Measurements from ENCODE around the gene DAZAP1.
"Not testable (repeated sequence)": the region's sequence is repeated elsewhere in the genome, so short reads cannot be mapped to it uniquely, and the experiment has no call there.

Gene DAZAP1

DNA sequence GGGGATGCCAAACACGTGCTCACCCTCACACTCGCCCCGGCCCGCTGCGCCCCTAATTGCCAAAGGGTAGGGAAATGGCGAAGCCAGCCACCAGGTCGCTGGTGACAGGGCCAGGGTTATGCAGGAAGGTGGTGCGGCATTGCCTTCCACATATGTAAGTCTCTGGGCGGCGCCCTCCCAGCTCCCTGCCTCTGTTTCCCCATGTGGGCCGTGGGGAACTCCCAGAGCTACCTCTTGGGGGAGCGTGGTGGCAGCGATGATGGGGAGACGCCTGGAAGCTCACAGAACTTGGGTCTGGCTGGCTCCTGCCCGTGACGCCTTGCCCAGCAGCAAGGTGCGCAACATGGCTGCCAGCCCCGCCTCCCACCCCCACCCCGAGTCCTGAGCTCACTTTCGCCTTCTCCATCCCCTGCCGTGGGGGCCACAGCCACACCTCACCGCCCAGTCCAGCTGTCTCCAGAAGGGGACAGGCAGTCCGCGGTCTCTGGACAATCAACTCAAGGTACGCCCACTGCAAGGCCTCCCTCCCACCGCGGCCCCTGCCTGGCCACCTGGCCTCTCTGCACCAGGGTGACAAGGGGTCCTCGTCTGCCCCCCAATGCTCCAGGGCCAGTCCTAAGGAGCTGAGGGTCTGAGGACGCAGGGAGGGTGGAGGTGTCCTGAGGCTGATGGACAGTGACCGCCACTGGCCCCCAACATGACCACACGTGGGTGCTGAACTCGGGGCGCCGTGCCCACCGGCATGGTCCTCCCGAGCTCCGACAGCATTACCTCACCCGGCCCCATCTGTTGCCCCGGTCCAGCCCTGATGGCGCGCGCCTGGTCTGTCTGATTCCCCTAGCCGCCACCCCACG, 65.1 kb downstream of the DAZAP1 start:
- no peak for DNase-seq (ENCODE audit: low read depth, low spot score)

DNA sequence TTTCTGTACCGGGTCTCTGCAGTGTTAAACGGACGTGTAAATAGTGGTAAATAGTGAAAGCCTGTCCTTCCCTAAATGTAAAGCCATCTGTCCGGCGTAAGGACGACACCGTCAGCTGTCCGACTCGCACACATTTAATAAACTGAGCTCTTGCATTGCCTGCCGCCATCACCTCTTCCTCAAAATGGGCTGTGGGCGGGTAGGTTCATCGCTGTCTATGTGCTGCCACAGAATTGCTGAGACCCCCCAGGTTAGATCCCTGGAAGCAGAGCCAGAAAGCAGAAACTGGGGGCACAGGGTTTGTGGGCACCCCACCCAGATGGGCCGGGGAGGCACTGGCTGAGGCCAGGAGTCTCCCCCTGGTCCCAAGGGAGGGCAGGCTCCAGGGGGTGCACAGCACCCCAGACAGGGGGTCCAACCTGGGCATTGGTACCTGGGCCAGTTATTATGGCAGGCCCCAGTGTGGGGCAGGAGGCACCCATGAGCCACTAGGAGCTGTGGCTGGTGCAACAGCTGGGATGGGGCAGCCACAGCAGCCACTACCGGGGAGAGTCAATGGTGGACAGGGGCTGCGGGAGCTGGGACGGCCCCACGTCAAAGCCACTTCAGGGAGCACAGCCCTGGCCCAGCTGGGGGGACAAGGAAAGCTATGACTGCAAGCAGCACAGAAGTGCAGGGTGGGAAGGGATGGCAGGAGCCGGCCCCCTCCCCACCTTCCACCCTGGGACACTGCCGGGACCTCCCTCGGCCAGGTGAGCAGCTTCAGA, 65.9 kb downstream of the DAZAP1 start:
- DNase-seq (ENCODE audit: low read depth, low spot score) = no peak

DNA sequence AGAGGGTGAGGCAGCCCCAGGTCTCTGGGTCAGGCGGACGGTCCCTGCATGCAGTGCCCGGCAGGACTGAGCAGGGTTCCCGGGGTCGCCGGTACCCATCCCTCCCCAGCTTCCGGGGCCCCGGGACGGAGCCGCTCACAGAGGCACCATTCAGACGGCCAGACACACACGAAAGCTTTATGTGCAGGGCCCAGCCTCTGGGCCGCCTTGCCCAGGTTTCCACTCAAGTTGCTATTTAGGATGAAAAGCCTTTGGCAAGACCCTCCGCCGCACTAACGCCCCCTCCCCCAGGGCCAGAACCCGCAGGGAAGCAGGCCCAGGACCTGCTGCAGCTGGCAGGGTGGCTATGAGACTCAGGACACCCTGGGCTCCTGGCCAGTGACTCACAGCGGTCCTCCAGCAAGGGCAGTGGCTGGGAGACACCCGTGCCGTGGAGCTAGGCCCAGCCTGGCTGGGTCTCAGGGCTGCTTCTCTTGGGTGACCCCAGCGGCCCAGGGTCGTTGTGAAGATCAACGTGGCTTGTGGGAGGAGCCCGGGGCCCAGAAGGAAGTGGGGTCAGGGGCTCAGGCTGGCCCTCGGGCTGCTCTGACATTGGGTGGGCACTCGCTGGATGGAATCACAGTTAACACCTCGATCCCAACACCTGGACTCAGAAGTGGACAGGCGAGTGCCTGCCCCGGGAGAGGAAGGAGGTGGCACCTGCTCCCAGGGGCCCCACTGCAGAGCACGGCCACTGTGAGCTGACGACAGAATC, 66.8 kb downstream of the DAZAP1 start:
- DNase-seq (ENCODE audit: low read depth, low spot score) = no peak

DNA sequence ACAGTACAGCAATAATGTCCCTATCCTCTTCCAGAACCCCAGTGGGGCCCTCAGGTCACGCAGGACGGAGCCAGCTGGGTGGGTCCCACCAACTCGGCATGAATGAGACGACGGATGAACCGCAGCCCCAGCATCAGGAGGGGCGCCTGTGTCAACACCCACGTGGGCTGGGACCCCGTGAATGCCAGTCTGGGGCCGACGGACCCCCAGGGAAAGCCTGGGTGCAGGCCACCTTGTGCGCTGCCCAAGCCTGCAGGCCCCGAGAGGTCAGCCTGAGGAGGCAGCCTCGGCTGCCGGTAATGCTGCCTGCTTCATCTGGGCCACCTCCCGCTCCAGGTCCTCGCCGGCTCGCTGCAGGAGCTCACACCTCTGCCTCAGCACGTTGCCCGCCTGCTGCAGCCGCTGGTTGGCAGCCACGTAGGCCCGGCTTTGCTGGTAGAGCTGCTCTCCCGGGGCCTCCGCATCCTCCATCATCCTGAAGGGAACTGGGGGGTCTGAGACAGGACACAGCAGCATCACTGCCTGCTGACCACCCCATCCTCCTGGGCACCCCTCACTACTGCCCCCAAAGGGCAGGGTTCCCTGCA, 67.5 kb downstream of the DAZAP1 start:
- no peak for DNase-seq (ENCODE audit: low read depth, low spot score)

DNA sequence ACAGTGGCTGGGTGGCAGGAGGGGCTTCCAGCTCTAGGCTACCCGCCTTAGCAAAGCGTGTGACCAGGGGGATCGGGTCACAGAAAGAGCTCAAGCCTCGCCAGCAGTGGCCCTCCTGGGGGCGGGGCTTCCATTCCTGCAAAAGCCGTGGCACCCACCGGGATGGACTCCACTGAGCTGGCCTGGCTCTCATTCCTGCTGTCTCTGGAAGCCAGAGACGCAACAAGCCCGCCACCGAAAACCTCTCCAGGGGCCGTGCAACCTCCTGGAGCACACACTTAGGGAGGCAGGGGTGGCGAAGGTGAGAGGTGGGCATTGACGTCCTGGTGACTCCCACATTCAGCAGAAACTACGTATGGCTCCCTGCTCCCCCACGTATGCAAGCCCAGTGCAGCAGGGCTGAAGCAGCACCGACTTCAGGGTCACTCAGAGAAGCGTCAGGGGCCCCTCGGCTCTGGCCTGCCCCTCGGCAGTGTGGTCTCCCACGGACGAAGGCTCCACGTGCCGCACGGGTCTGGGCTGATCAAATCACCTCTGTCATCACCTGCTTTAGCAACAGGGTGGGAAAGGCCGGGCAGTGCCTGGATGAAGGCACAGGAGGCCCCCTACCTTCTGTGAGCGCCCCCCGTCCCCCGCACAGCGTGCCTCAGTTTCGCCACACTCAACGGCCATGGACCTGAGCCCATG, 68.5 kb downstream of the DAZAP1 start:
- DNase-seq (ENCODE audit: low read depth, low spot score) = no peak

DNA sequence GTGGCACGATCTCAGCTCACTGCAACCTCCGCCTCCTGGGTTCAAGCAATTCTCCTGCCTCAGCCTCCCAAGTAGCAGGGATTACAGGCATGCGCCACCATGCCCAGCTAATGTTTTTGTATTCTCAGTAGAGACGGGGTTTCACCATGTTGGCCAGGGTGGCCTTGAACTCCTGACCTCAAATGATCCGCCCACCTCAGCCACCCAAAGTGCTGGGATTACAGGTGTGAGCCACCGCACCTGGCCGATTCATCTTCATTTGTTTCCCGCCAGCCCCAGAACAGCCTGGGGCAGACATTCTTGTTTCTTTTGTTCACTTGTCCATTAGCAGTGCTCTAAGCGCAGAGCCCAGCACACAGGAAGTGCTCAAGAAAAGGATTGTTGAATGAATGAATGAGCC, 69.7 kb downstream of the DAZAP1 start:
- DNase-seq (ENCODE audit: low read depth, low spot score) = not testable (repeated sequence)

DNA sequence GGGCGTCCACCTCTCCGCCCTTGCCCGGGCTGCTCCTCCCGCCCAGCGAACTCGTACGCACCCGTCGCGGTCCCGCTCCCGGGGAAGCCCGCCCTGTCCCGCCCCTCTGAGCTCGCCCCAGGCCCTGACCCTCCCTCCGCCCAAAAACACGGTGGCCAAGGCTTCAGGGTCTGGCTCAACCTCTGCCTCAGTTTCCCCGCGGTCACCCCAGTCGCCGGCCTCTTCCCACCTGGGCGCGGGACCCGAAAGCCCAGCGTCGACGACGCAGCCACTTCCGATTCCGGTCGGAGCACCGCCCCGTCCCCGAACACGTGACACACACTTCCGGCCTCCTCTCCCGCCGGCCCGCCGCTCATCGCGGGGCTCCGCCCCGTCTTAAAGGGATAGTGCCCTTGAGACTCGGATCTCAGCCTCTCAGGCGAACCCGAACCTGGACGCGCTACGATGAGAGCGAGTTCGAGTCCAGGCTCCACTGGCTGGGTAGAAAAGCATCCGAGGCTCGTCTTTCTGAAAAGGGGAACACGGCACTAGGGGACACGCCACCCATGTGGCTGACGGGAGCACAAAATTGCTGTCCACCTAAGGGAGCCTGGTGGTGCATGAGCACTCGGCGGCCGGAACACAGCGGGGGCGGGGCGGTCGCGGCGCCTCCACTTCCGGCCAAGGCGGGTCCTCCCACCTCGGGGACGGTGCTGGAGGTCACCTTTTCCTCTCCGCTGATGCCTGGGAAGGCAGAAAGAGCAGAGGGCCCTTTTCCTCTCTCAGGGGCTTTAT, 71.7 kb downstream of the DAZAP1 start, which contains the start of gene C19orf25:
Gene C19orf25, minus strand, starts transcription at position 282 of the 774 bp plus-strand sequence. CDS start 312 bp downstream, outside the sequence.
- no peak for DNase-seq (ENCODE audit: low read depth, low spot score)

DNA sequence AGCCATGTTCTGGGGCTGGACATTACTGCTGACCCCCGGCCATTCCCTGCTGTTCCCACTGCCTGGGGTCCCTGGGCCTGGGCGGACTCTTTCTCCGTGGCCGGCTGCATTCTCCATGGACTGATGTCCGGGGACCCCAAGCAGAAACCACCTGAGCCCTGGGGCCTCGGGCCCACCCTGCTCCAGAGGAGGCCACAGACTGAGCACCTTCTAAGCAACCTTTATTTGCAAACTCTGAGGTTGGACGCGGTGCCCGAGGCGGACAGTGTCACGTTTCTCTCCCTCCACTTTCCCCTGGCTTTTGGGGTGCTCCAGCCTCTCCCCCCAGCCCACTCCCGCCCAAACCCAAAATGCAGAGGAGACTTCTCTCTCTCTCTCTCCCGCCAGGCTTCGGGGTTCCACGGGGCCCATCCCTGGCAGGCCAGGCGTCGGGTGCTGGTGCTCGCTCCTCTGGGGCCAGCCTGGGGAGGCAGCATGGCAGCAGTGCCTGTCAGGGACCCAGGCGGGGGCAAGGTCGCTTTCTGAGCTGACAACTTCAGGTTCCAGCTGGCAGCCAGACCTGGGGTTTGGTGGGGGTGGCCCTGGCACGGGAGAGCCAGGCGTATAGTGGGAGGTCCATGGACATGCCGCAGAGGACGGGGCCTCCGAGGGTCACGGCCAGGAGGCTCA, 74.0 kb downstream of the DAZAP1 start:
- DNase-seq (ENCODE audit: low read depth, low spot score) = no peak

DNA sequence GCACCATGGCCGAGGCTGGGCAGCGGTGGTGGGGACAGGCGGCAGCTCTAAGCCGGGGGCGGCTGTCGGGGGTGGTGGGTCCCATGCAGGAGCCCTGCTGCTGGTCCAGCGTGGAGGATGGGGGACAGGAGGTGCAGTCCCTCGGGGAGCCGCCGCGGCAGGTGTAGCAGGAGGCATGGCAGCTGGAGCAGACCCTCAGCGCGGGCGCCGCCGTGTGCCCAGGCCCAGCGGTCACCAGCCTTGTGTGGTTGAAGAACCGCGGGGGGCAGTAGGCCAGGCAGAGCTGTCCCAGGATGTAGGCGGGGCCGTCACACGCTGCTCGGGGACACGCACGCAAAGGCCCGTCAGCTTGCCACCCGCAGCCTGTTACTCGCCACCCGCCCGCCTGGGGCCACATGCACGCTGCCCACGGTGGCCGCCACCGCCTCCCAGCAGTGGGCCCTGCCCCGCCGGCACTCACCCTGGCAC, 74.5 kb downstream of the DAZAP1 start:
- no peak for DNase-seq (ENCODE audit: low read depth, low spot score)

DNA sequence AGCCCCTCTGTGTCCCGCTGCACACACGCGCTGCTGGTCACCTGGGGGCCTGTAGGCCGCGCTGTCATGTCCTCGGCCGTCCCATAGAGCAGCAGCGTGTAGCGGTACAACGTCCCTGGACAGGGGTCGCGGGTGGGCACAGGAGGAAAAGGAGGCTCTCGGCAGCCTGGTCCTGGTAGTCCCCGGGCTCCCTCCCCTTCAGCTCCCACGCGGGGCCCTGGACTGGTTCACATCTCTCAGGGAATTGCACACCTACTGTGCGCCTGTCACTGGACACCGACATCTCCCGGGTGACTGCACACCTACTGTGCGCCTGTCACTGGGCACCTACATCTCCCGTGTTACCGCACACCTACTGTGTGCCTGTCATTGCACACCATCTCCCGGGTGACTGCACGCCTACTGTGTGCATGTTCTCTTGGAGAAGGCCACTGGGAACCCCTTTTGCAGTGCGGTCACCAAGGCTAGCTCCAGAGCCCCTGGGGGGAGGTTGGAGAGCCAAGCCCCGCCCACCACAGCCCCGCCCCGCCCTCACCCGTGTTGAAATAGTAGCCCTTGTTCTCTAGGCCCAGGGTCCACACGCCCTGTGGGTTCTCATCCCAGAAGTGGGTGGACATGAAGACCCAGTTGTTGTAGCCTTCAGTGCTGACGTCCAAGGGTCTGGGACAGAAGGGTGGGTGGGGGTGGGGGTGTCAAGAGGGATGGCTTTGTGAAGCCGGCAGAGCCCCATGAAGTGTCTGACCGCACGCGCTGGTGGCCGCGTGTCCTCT, 75.2 kb downstream of the DAZAP1 start:
- no peak for DNase-seq (ENCODE audit: low read depth, low spot score)

DNA sequence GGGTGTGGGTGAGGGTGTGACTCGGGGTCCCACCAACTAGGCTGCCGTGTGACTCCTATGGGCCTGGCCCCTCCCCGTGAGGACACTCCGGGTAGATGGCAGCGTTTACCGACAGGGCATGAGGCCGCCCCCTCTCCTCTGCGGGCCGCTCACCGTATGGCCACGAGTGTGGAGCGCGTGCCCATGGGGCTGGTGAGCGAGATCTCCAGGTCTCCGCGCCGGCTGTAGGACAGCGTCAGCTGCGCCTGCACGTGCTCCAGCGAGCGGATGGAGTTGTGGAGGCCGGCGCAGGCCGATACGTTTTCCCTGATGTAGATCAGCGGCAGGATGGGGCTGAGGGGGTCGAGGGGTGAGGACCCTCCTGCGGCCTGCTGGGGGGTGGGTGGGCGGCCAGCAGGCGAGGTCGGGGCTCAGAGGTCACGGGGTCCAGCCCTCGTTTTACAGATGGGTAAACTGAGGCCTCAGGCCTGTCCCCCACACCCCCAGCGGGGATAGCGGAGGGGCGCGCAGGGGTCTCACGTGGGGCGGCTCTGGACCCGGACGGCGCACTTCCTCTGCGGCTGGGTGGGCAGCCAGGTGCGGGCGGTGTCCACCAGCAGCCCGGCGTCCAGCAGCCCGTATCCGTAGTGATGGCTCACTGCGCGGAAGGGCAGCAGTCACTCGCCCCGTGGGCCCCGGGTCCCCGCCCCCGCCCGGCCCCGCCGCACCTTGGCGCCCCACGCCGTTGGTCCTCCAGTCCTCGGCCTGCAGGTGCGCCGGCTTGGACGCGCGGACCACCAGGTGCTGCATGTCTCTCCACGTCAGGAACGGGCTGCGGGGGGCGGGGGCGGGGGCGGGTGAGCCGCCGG, 76.0 kb downstream of the DAZAP1 start:
- DNase-seq (ENCODE audit: low read depth, low spot score) = no peak

DNA sequence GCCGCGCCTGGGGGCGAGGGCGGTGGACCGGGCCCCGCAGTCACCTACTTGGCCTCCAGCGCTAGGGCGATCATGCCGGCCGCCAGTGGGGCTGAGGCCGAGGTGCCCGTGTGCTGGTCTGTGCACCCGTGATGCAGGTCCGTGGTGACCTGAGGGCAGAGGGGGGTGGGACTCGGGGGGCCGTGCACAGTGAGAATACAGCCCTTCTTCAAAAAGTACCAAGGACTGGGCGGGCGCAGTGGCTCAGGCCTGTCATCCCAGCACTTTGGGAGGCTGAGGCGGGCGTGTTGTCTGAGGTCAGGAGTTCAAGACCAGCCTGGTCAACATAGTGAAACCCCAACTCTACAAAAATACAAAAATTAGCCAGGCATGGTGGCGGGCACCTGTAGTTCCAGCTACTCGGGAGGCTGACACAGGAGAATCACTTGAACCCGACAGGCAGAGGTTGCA, 76.6 kb downstream of the DAZAP1 start:
- DNase-seq (ENCODE audit: low read depth, low spot score) = no peak
